ENCODE results near the gene WFIKKN1. TPM values are rescaled to one million over a fixed set of nuclear protein-coding genes. Genes with fewer than 3 reads are reported as not detected.
A peak's percentile ranks its signal among the peaks of the same experiment; 100 is the strongest.

WFIKKN1 gene
- total and polyA plus RNA-seq, 2 of the 13 experiments (the other 11 are each of a cell fraction or from before 2014, with no cell fraction given), result 1.7 to 4.9 TPM

GRCh38 chr16:641326-642188, 10.8 kb downstream of the WFIKKN1 start, which contains the start of gene MCRIP2 (continued):
- no peak for TF ChIP-seq GRHL1 (CRISPR knock-in tag; conservative IDR thresholded peaks at IDR 0.05)

GRCh38 chr16:642189-643049, 11.6 kb downstream of the WFIKKN1 start:
- Histone ChIP-seq H3K4me2 (ENCODE audit: low read depth, low read length) (peak overlapping the region; percentile 98), H4K20me1 (ENCODE audit: insufficient read depth, low read length) (peaks cover 4% of the 10 kb centered on the region; the same call in 1 of the 2 replicates), H3K9me3 (ENCODE audit: low read length) (no peaks in the 10 kb centered on the region), H2AFZ (ENCODE audit: low read length) (no peak overlapping the region), H3K36me3 (replicated peaks in 1 of 2; ENCODE audit: control insufficient read depth in 1 of 2, insufficient read depth in 2 of 2, low read length in 2 of 2) (no peaks in the 10 kb centered on the region), H3K9ac (ENCODE audit: insufficient read depth, low read depth, low read length) (peak overlapping the region; percentile 94), H3K4me1 (ENCODE audit: insufficient read depth, low read length) (peaks cover 69% of the 10 kb centered on the region), H3K27me3 (ENCODE audit: control insufficient read depth in 1 of 2, insufficient read depth in 2 of 2, low read length in 2 of 2) (no peaks in the 10 kb centered on the region), H3K27ac (ENCODE audit: extremely low read length, insufficient read depth, low read length) (peak overlapping the region; percentile 94), H3K4me3 (replicated peaks in 1 of 3; ENCODE audit: insufficient read depth in 1 of 3, low read depth in 2 of 3, low read length in 3 of 3) (peak overlapping the region; percentile 59 to 89 (median 82)), H3K79me2 (ENCODE audit: insufficient read depth, low read length) (peaks cover 27% of the 10 kb centered on the region)
- 2% methylated on average over 7 of the region's 72 CpGs for WGBS (ENCODE audit: low lambda C conversion rate)
- DNase-seq (ENCODE audit: low spot score), result peak; percentile 60
- TSS peak; percentile 43 for BruUV-seq (replicated peaks)
- POLR2A ChIA-PET, result interaction anchor here (0.6 to 2.0 kb wide), 7 partner anchors 10 to 63 kb away, joined by 3 to 7 read pairs (median 4); partner anchors contain the start of genes RHBDL1 and STUB1
- CTCF ChIA-PET (ENCODE audit: low intra/inter-chr PET ratio, low total read pairs), result no interaction called here
- no peak for FAIRE-seq
- ATAC-seq, result peak; percentile 28
- in situ Hi-C loops (cut with HindIII; ENCODE audit: extremely low pct_ligation_motif_present, low pct_unique_long_range_greater_than_20kb), result no loop called here
- intact Hi-C loops (cut with micrococcal nuclease; ENCODE audit: unreplicated experiment), result loop anchor here (10.0 kb wide), 1 partner anchor 58 kb away; no protein-coding TSS in a partner anchor
- TF ChIP-seq MXD4 (CRISPR knock-in tag; IDR thresholded peaks at IDR 0.05), result peak; percentile 75; the same call in 1 of the 2 replicates
- no peak for TF ChIP-seq ZNF350 (CRISPR knock-in tag; IDR thresholded peaks at IDR 0.05; ENCODE audit: borderline replicate concordance, low read depth)
- TF ChIP-seq TMF1 (CRISPR knock-in tag; IDR thresholded peaks at IDR 0.05; ENCODE audit: low read depth), result peak; percentile 28
- TF ChIP-seq JUN (CRISPR knock-in tag; IDR thresholded peaks at IDR 0.05), result peak; percentile 61; the same call in 1 of the 2 replicates
- no peak for TF ChIP-seq KDM2A (CRISPR knock-in tag; IDR thresholded peaks at IDR 0.05; ENCODE audit: borderline replicate concordance, low read depth)
- no peak for TF ChIP-seq DMTF1 (CRISPR knock-in tag; IDR thresholded peaks at IDR 0.05)
- TF ChIP-seq ZBTB21 (CRISPR knock-in tag; IDR thresholded peaks at IDR 0.05), result no peak
- no peak for TF ChIP-seq ZNF337 (CRISPR knock-in tag; IDR thresholded peaks at IDR 0.05; ENCODE audit: borderline replicate concordance, low read depth)
- TF ChIP-seq MAX (IDR thresholded peaks at IDR 0.05), result peak; percentile 97
- no peak; the same call in 1 of the 2 replicates for TF ChIP-seq ZMYM4 (CRISPR knock-in tag; IDR thresholded peaks at IDR 0.05)
- peak; percentile 87; the same call in 1 of the 2 replicates for TF ChIP-seq ZXDC (CRISPR knock-in tag; IDR thresholded peaks at IDR 0.05)
